Measurements from ENCODE around the gene OSBPL2.

Gene OSBPL2

DNA sequence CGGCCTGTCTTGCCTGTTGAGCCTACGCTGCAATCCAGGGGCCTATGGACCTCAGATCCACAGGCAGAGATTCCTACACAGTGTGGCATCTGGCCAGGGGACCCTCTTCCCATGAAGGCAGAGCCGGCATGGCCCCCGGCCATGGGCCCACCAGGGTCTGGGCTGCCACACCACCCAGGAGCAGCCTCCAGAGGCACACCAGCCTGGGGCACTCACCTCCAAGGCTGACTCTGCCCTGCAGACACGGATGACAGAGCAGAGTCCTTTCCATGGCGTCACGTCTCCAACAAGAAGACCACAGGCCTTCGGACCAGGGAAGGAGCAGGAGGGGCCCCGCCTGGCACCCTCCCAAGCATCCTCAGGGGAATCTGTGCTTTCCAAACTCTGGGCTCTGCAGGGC lies 14.8 kb upstream of the OSBPL2 start:
- DNase-seq (no peak), ATAC-seq (replicated peaks) (no peak)
- no peaks in the 10 kb centered on the region for H3K36me3 Mint-ChIP-seq
- no peaks in the 10 kb centered on the region for H3K9me3 Mint-ChIP-seq
- peaks cover 11 to 18% of the 10 kb centered on the region in 2 donors for H3K4me1 Mint-ChIP-seq
- H3K27me3 Mint-ChIP-seq, result peaks cover 56 to 79% of the 10 kb centered on the region in 2 donors
- no peak overlapping the region for H3K4me3 Mint-ChIP-seq
- no peak overlapping the region for H3K27ac Mint-ChIP-seq

DNA sequence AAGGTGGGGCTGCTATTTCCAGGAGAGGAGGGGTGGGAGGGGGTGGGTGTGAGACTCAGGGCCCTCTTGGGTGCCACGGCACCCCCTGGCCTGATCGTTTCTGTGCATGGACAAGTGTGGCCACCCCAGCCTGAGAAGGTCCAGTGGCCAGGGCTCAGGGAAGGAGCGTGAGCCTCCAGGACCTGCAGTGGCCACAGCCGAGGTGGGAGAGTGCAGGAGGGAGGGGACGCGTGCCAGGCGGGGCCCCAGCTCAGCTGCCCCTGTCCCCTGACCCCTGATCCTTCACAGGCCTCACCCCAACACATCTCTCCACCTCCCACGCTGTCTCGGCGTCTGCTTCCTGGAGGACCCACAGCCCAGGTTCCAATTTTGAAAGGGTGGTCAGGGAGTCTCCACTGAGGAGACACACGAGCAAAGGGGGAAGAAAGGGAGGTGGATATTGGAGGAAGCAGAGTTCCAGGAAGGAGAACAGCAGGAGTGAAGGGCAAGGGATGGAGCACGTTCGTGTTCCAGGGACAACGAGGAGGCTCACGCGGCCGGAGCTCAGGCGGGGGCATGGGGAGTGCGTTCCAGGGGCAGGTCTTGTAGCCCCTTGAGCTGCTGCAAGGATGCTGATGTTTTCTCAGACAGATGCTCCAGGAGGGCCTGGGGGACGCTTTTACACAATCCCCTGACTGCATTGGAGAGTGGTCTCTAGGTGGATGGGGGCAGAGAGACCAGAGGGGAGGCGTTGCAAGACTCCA lies 14.0 kb upstream of the OSBPL2 start:
- Mint-ChIP-seq H3K4me3 (no peak overlapping the region), H3K9me3 (no peaks in the 10 kb centered on the region), H3K4me1 (peaks cover 7 to 13% of the 10 kb centered on the region in 2 donors), H3K27ac (no peak overlapping the region), H3K27me3 (peaks cover 51 to 72% of the 10 kb centered on the region in 2 donors), H3K36me3 (no peaks in the 10 kb centered on the region)
- DNase-seq (no peak), ATAC-seq (replicated peaks) (no peak)

- H3K27ac Mint-ChIP-seq, result no peak overlapping the region
- peaks cover 49 to 70% of the 10 kb centered on the region in 2 donors for H3K27me3 Mint-ChIP-seq
- H3K4me1 Mint-ChIP-seq, result peaks cover 7 to 10% of the 10 kb centered on the region in 2 donors
- H3K9me3 Mint-ChIP-seq, result no peaks in the 10 kb centered on the region
- no peak overlapping the region for H3K4me3 Mint-ChIP-seq
- DNase-seq (no peak), ATAC-seq (replicated peaks) (no peak)
- no peaks in the 10 kb centered on the region for H3K36me3 Mint-ChIP-seq
Observed at GRCh38 chr20:62225026-62225425, 13.3 kb upstream of the OSBPL2 start.

DNA sequence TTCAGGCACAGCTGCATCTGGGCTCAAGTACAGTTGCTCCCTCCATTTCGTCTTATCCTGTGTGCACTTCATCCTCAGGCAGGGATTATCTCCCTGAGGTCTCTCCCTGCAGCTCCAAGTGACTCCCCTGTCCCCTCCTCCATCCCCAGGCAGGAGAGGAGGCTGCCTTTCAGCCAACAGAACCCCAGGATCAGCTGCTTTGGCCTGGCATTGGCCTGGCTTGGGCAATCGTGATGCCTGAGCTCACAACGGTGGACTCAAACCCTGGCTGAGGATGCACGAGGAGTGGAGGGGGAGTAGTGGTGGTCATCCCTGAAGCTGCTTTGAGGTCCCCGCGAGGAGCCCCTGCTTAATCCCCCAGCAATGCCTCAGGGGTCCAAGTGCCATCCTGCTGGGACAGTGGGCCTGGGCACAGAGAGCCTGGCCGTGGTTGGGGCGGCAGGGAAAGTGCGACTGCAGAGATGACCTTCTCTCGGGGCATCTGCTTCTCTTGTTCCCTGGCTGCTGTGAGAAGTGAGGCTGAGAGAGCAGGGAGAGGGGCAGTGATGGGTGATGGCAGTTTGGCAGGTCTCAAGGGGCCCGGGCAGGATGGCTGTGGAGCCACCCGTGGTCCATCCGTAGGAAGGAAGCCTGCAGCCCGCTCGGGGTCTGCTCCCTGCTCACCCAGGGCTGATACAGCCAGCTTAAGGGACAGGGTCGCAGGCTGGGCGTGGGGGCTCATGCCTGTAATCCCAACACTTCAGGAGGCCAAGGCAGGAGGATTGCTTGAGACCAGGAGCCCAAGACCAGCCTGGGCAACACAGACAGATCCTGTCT lies 12.3 kb upstream of the OSBPL2 start:
- ATAC-seq (replicated peaks) (no peak), DNase-seq (no peak)
- Mint-ChIP-seq H3K4me3 (no peak overlapping the region), H3K9me3 (no peaks in the 10 kb centered on the region), H3K4me1 (peaks cover 3 to 4% of the 10 kb centered on the region in 2 donors), H3K36me3 (no peaks in the 10 kb centered on the region), H3K27ac (no peak overlapping the region), H3K27me3 (peaks cover 44 to 63% of the 10 kb centered on the region in 2 donors)

GRCh38 chr20:62226707-62227590 lies 11.4 kb upstream of the OSBPL2 start:
- no peak overlapping the region for H3K4me3 Mint-ChIP-seq
- peaks cover 36 to 54% of the 10 kb centered on the region in 2 donors for H3K27me3 Mint-ChIP-seq
- ATAC-seq (replicated peaks) (no peak), DNase-seq (no peak)
- H3K4me1 Mint-ChIP-seq, result peaks cover 0 to 2% of the 10 kb centered on the region in 2 donors
- H3K27ac Mint-ChIP-seq, result no peak overlapping the region
- no peaks in the 10 kb centered on the region for H3K9me3 Mint-ChIP-seq
- H3K36me3 Mint-ChIP-seq, result no peaks in the 10 kb centered on the region

GRCh38 chr20:62227591-62227976 lies 10.7 kb upstream of the OSBPL2 start:
- ATAC-seq (replicated peaks) (no peak), DNase-seq (no peak)
- H3K4me3 Mint-ChIP-seq, result no peak overlapping the region
- H3K27ac Mint-ChIP-seq, result no peak overlapping the region
- H3K4me1 Mint-ChIP-seq, result peaks cover 0 to 2% of the 10 kb centered on the region in 2 donors
- H3K36me3 Mint-ChIP-seq, result no peaks in the 10 kb centered on the region
- H3K27me3 Mint-ChIP-seq, result peaks cover 31 to 48% of the 10 kb centered on the region in 2 donors
- H3K9me3 Mint-ChIP-seq, result no peaks in the 10 kb centered on the region

GRCh38 chr20:62227977-62228958 lies 10.1 kb upstream of the OSBPL2 start:
- no peaks in the 10 kb centered on the region for H3K36me3 Mint-ChIP-seq
- peak; percentile 29 to 42 for ATAC-seq (replicated peaks)
- no peak for DNase-seq
- H3K4me3 Mint-ChIP-seq, result no peak overlapping the region
- H3K9me3 Mint-ChIP-seq, result no peaks in the 10 kb centered on the region
- peaks cover 24 to 41% of the 10 kb centered on the region in 2 donors for H3K27me3 Mint-ChIP-seq
- peaks cover 0 to 2% of the 10 kb centered on the region in 2 donors for H3K4me1 Mint-ChIP-seq
- no peak overlapping the region for H3K27ac Mint-ChIP-seq

GRCh38 chr20:62228982-62229545 lies 9.3 kb upstream of the OSBPL2 start:
- Mint-ChIP-seq H3K9me3 (peaks cover 0 to 2% of the 10 kb centered on the region in 2 donors), H3K27ac (no peak overlapping the region), H3K4me3 (no peak overlapping the region), H3K27me3 (peaks cover 19 to 33% of the 10 kb centered on the region in 2 donors), H3K36me3 (no peaks in the 10 kb centered on the region), H3K4me1 (peaks cover 0 to 2% of the 10 kb centered on the region in 2 donors)
- DNase-seq, result no peak
- no peak for ATAC-seq (replicated peaks)

GRCh38 chr20:62229667-62230066 lies 8.7 kb upstream of the OSBPL2 start:
- H3K9me3 Mint-ChIP-seq, result peaks cover 0 to 2% of the 10 kb centered on the region in 2 donors
- no peaks in the 10 kb centered on the region for H3K36me3 Mint-ChIP-seq
- H3K27ac Mint-ChIP-seq, result no peak overlapping the region
- H3K27me3 Mint-ChIP-seq, result peaks cover 13 to 27% of the 10 kb centered on the region in 2 donors
- ATAC-seq (replicated peaks) (no peak), DNase-seq (no peak)
- H3K4me3 Mint-ChIP-seq, result no peak overlapping the region
- peaks cover 0 to 2% of the 10 kb centered on the region in 2 donors for H3K4me1 Mint-ChIP-seq

- Mint-ChIP-seq H3K36me3 (no peaks in the 10 kb centered on the region), H3K4me3 (no peak overlapping the region), H3K9me3 (peaks cover 0 to 2% of the 10 kb centered on the region in 2 donors), H3K27me3 (peaks cover 10 to 21% of the 10 kb centered on the region in 2 donors), H3K4me1 (peaks cover 0 to 2% of the 10 kb centered on the region in 2 donors), H3K27ac (no peak overlapping the region)
- ATAC-seq (replicated peaks) (no peak), DNase-seq (no peak)
Observed at GRCh38 chr20:62230276-62230675, 8.0 kb upstream of the OSBPL2 start.

DNA sequence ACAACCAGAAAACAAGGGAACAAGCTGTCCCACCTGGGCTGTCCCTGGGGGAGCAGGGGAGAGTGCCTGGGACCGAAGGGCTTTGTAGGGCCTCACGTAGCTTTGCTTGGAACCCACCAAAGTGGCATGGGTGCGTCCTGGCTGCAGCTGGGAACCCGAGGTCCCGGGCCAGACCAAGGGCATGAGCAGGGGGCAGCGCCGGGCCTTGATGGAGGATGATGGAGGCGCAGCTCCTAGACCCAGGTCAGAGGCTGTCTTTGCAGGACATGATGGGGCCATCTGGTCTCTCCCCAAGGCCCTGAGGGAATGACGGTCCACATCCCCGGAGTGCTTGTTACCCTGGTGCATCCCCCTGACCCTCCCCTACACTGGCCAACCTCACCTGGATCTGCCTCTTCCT lies 7.6 kb upstream of the OSBPL2 start:
- peaks cover 0 to 2% of the 10 kb centered on the region in 2 donors for H3K4me1 Mint-ChIP-seq
- peaks cover 0 to 2% of the 10 kb centered on the region in 2 donors for H3K9me3 Mint-ChIP-seq
- DNase-seq (no peak), ATAC-seq (replicated peaks) (no peak)
- no peak overlapping the region for H3K27ac Mint-ChIP-seq
- peaks cover 10 to 19% of the 10 kb centered on the region in 2 donors for H3K27me3 Mint-ChIP-seq
- no peak overlapping the region for H3K4me3 Mint-ChIP-seq
- H3K36me3 Mint-ChIP-seq, result no peaks in the 10 kb centered on the region

- H3K9me3 Mint-ChIP-seq, result peaks cover 0 to 2% of the 10 kb centered on the region in 2 donors
- ATAC-seq (replicated peaks), result no peak
- peaks cover 0 to 2% of the 10 kb centered on the region in 2 donors for H3K4me1 Mint-ChIP-seq
- peaks cover 10 to 14% of the 10 kb centered on the region in 2 donors for H3K27me3 Mint-ChIP-seq
- H3K4me3 Mint-ChIP-seq, result no peak overlapping the region
- H3K27ac Mint-ChIP-seq, result no peak overlapping the region
- no peaks in the 10 kb centered on the region for H3K36me3 Mint-ChIP-seq
- DNase-seq, result no peak
Observed at GRCh38 chr20:62231292-62231691, 7.0 kb upstream of the OSBPL2 start.

DNA sequence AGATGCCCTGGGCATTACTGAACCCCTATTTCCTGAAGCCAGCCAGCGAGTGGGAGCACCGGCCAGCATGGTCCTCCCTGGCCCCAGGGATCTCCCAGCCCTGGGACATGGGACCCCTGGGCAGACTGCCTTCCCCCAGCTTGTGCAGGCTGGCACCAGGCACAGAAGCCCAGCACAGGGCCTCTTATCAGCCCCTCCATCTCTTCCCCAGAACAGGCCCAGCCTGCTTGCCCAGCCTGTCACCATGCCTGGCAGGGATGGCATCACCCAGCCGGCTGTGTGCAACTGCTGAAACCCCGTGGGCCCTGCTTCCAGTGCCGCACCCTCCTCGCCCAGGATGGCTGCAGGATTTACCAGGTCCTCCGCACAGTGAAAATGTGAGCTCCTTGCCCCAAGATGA lies 6.1 kb upstream of the OSBPL2 start:
- H3K27ac Mint-ChIP-seq, result no peak overlapping the region
- no peaks in the 10 kb centered on the region for H3K36me3 Mint-ChIP-seq
- peaks cover 0 to 2% of the 10 kb centered on the region in 2 donors for H3K4me1 Mint-ChIP-seq
- DNase-seq (no peak), ATAC-seq (replicated peaks) (no peak)
- H3K27me3 Mint-ChIP-seq, result peaks cover 3 to 5% of the 10 kb centered on the region in 2 donors
- H3K9me3 Mint-ChIP-seq, result peaks cover 0 to 2% of the 10 kb centered on the region in 2 donors
- no peak overlapping the region for H3K4me3 Mint-ChIP-seq
